Natural killer cell treated with Interleukin-12 subunit alpha and Interleukin-12 subunit beta and Interleukin-15 and Interleukin-18, amount 100 ng/mL, for 72 hours (primary cell): ENCODE data around the gene UHRF1. TPM values are rescaled to one million over a fixed set of nuclear protein-coding genes. Genes with fewer than 3 reads are reported as not detected.

ENCODE experiments used
- ATAC-seq, 2 donors: fragments of 150-1000 bp; cut with Tn5 transposase in 1 of 2; sonication (Bioruptor Pico), chemical (Tn5 transposase) in 1 of 2; 2 replicates each; pipeline ENCODE4 v1.10.0; 2021
- DNase-seq: peaks from one replicate; pipeline ENCODE4 v3.0.0; 2022; ENCODE audit warnings: low spot score
- H3K27ac Mint-ChIP-seq, 2 donors: 1 replicate in 1 of 2; 2 replicates in 1 of 2; pipeline ENCODE4 v1.8.0; 2022; ENCODE audit warnings: mixed read lengths in 2 of 2, mild to moderate bottlenecking in 1 of 2, moderate library complexity in 1 of 2
- H3K27me3 Mint-ChIP-seq, 2 donors: 1 replicate in 1 of 2; 2 replicates in 1 of 2; pipeline ENCODE4 v1.8.0; 2022; ENCODE audit warnings: mixed read lengths in 2 of 2
- H3K36me3 Mint-ChIP-seq: one replicate; pipeline ENCODE4 v1.8.0; 2022; ENCODE audit warnings: mixed read lengths
- H3K4me1 Mint-ChIP-seq, 2 donors: 1 replicate in 1 of 2; 2 replicates in 1 of 2; pipeline ENCODE4 v1.8.0; 2022; ENCODE audit warnings: low read depth in 2 of 2, mixed read lengths in 2 of 2, mild to moderate bottlenecking in 1 of 2
- H3K4me3 Mint-ChIP-seq: one replicate; pipeline ENCODE4 v1.8.0; 2022; ENCODE audit warnings: mixed read lengths
- H3K9me3 Mint-ChIP-seq: 2 replicates; pipeline ENCODE4 v1.8.0; 2022; ENCODE audit warnings: mixed read lengths
- total RNA-seq, 2 donors: library from RNA; stranded (reverse); gene quantifications; one replicate each; pipeline ENCODE4 v1.2.3, GENCODE V29; 2022

The UHRF1 gene
- total RNA-seq, 2 donors from 2014 or later: 75.5 to 201 TPM

GRCh38 chr19:4909897-4910593 lies 744 bp downstream of the UHRF1 start:
- H3K36me3 Mint-ChIP-seq: peaks cover 13% of the 10 kb centered on the region
- no peaks in the 10 kb centered on the region for H3K9me3 Mint-ChIP-seq
- peak overlapping the region in 1 of 2 donors; percentile 97 for H3K27ac Mint-ChIP-seq
- ATAC-seq: peak; percentile 93 to 97
- DNase-seq: peak; percentile 97
- H3K4me3 Mint-ChIP-seq: peak overlapping the region; percentile 100
- H3K4me1 Mint-ChIP-seq: peaks cover 42 to 47% of the 10 kb centered on the region in 2 donors
- no peaks in the 10 kb centered on the region for H3K27me3 Mint-ChIP-seq

DNA sequence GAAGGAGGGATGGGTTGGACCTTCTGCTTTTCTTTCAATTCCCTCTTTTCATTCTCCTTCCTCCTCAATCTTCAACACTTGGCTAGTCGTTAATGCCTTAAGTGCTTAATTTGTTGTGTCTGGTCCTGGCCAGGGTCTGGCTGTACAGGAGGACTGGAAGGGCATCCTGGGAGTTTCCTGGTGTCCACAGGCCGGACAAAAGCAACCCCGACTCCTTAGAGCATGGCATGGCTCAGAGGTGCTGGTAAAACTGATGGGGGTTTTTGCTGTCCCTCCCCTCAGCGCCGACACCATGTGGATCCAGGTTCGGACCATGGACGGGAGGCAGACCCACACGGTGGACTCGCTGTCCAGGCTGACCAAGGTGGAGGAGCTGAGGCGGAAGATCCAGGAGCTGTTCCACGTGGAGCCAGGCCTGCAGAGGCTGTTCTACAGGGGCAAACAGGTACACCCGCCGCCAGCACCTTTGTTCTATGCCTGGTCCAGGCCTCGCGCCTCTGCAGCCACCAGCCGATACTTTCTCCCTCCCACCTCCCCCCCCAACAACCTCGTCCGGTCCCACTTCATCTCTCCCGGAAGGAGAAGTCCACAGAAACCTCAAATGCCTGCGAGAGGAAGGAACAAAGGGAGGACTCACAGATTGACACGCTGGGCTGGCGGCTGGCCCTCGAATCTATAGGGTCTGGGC lies 1.4 kb downstream of the UHRF1 start:
- H3K4me1 Mint-ChIP-seq: peaks cover 48 to 51% of the 10 kb centered on the region in 2 donors
- peaks cover 13% of the 10 kb centered on the region for H3K36me3 Mint-ChIP-seq

DNA sequence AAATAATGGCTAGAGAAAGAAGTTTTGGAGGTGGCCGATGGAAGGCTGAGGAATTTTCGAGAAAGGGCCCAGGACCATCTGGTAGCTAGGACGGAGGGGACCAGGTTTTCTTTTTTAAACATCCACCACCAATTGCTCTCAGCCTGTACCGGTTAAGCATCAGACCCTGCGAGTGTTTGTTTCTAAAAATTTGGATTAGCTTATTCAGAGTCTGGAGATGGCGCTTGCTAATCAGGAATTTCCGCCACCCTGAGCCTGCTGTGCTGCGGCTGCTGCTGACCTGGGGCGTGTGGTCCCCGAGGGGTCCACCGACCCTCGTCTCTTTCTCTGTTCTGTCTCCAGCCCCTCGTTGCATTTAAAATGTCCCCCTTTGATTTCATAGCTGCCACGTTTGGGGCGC lies 2.0 kb downstream of the UHRF1 start:
- Mint-ChIP-seq H3K4me3 (peak overlapping the region; percentile 100), H3K36me3 (peaks cover 13% of the 10 kb centered on the region), H3K27ac (peak overlapping the region; percentile 63 to 97), H3K9me3 (no peaks in the 10 kb centered on the region), H3K27me3 (no peaks in the 10 kb centered on the region), H3K4me1 (peaks cover 52 to 54% of the 10 kb centered on the region in 2 donors)
- no peak for ATAC-seq
- no peak for DNase-seq

More for the DNA sequence above, 1.4 kb downstream of the UHRF1 start:
- DNase-seq (no peak), ATAC-seq (no peak)
- Mint-ChIP-seq H3K27ac (peak overlapping the region; percentile 63 to 97), H3K4me3 (peak overlapping the region; percentile 100), H3K9me3 (no peaks in the 10 kb centered on the region), H3K27me3 (no peaks in the 10 kb centered on the region)

- Mint-ChIP-seq H3K27me3 (no peaks in the 10 kb centered on the region), H3K4me3 (peak overlapping the region; percentile 100), H3K27ac (peak overlapping the region; percentile 63 to 97), H3K4me1 (peaks cover 57 to 59% of the 10 kb centered on the region in 2 donors), H3K9me3 (no peaks in the 10 kb centered on the region), H3K36me3 (peaks cover 13% of the 10 kb centered on the region)
- no peak for DNase-seq
- no peak for ATAC-seq
Measured at GRCh38 chr19:4911786-4912672, 2.7 kb downstream of the UHRF1 start.

DNA sequence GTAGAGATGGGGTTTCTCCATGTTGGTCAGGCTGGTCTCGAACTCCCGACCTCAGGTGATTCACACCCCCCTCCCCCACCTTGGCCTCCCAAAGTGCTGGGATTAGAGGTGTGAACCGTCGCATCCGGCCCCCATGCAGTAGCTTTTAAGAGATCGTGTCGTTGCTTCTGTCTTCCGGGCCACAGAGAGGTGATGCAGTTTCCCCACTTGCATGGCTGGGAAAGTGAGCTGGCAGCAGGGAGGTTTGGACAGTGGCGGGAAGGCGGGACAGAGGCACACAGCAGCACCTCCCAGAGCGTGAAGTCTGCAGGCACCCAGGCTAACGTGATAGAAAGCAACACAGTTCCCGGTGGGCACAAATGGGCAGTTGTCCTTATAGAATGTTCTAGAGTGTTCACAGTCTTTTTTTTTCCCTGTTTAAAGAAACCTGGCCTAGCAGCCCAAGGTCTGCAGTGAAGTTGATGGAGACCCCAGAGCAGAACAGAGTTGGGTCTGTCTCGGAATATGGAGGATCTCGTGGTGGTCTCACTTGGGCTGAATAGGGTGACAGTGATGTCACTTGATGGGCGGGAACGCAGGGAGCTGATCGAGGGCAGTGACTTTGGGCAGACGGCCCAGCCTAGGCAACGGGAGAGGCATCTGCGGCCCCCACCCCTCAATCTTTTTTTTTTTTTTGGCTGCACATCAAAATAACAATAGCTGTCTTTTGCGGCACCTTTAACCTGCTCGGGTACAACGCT lies 4.9 kb downstream of the UHRF1 start:
- no peaks in the 10 kb centered on the region for H3K9me3 Mint-ChIP-seq
- H3K27me3 Mint-ChIP-seq: no peaks in the 10 kb centered on the region
- peak overlapping the region; percentile 94 to 97 for H3K27ac Mint-ChIP-seq
- H3K4me1 Mint-ChIP-seq: peaks cover 52 to 57% of the 10 kb centered on the region in 2 donors
- DNase-seq: no peak
- H3K4me3 Mint-ChIP-seq: peak overlapping the region; percentile 100
- ATAC-seq: no peak
- H3K36me3 Mint-ChIP-seq: peaks cover 13% of the 10 kb centered on the region

DNA sequence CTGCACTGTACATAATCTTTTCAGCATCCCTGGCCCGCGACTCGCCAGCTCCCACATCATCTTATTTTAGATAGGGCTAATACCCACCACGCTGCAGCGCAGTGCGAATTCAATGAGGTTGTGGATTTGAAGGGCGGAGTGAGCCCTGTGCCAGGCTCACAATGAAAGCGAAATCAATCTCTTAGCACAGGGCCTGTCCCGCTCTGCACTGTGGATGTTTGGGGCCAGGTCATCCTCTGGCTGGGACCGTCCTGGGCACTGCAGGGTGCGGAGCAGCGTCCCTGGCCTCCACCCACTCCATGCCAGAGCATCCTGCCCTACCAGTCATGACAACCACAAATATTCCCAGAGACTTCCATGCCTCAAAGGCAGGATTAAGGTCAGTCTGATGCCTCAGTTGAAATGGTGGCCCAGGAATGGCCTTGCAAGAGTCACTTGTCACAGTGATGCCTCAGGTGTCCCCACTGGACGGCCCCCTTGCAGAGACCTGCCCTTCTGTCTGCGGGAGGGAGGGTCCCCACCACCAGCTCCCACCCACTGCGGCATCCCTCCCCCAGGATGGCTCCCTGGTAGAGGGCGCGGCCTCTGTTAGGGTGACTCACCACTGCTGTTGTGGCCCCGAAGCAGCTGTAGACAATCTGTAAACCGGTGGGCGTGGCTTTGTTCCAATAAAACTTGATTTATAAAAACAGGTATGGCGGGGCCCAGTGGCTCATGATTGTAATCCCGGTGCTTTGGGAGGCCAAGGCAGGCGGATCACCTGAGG lies 5.6 kb downstream of the UHRF1 start:
- ATAC-seq (peak; percentile 77 to 79), DNase-seq (peak; percentile 77)
- H3K9me3 Mint-ChIP-seq: no peaks in the 10 kb centered on the region
- H3K27ac Mint-ChIP-seq: peak overlapping the region; percentile 94 to 97
- H3K27me3 Mint-ChIP-seq: no peaks in the 10 kb centered on the region
- H3K4me1 Mint-ChIP-seq: peaks cover 52 to 57% of the 10 kb centered on the region in 2 donors
- H3K4me3 Mint-ChIP-seq: peak overlapping the region; percentile 100
- peaks cover 13% of the 10 kb centered on the region for H3K36me3 Mint-ChIP-seq

DNA sequence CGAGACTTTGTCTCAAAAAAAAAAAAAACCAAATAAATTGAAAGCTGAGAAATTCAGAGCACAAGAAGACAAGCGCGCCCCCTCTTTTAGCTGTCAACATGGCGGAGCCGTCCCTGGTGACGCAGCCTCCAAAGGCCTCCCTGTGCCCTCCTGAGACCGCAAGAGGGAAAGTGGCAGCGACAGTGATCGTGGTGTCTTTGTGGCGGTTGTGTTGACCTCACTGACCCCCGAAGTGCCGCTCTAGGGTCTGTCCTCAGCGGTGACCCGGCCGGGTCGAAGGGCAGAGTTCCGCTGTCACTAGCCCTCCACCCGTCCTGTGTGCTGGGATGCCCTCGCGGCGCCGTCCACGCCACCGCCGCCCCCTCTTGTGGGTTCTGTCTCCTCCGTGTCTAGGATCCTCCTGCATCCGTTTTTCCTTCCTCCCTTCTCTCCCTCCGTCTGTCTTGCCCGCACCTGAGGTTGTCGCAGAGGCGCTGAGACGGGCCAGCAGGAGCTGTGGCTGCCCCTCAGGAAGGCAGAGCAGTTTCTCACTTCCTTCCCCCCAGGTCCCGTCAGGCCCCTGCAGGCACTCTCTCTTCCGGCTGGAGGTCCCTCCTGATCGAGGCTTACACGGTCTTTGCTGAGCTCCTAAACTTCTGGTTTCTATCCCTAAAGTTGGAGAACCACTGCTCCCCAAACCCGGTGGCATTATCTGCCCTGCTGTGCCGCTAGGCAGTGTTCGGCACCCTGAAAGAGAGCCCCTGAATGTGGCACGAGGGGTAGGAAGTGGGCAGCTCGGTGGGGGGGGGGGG lies 7.2 kb downstream of the UHRF1 start:
- peaks cover 49 to 51% of the 10 kb centered on the region in 2 donors for H3K4me1 Mint-ChIP-seq
- peaks cover 16% of the 10 kb centered on the region for H3K36me3 Mint-ChIP-seq
- peak overlapping the region; percentile 100 for H3K4me3 Mint-ChIP-seq
- H3K9me3 Mint-ChIP-seq: no peaks in the 10 kb centered on the region
- H3K27ac Mint-ChIP-seq: peak overlapping the region; percentile 94 to 97
- H3K27me3 Mint-ChIP-seq: no peaks in the 10 kb centered on the region
- peak; percentile 67 for DNase-seq
- ATAC-seq: peak; percentile 60 to 64

- ATAC-seq (peak; percentile 26 to 29), DNase-seq (no peak)
- Mint-ChIP-seq H3K36me3 (peaks cover 4% of the 10 kb centered on the region), H3K4me3 (no peak overlapping the region), H3K27me3 (no peaks in the 10 kb centered on the region), H3K27ac (no peak overlapping the region), H3K9me3 (no peaks in the 10 kb centered on the region), H3K4me1 (peaks cover 0 to 12% of the 10 kb centered on the region in 2 donors)
Measured at GRCh38 chr19:4922530-4923275, 13.4 kb downstream of the UHRF1 start.

DNA sequence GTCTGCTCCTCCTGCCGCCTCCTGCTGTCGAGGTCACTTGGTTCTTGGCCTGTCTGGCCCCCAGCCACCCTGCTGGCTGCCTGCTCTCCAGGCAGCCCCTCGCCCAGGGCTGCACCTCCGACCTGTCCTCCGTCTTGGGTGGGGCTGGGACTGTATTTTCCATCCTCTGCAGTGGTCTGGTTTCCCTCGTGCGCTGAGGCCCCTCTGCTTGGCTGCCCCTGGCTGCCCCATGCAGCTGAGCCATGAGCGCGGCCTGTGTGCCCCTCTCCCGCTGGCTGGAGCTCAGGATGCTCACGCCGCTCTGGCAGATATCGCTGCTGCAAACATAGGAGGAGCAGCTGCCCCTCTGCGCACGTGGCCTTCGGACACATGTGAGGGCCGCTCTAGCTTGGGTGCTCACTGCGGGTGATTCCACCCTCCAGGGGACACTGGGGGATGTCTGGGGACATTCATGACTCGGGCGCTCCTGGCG lies 14.0 kb downstream of the UHRF1 start:
- no peak overlapping the region for H3K4me3 Mint-ChIP-seq
- no peak for DNase-seq
- no peaks in the 10 kb centered on the region for H3K9me3 Mint-ChIP-seq
- H3K27ac Mint-ChIP-seq: no peak overlapping the region
- peaks cover 4% of the 10 kb centered on the region for H3K36me3 Mint-ChIP-seq
- H3K4me1 Mint-ChIP-seq: peaks cover 0 to 9% of the 10 kb centered on the region in 2 donors
- ATAC-seq: no peak
- H3K27me3 Mint-ChIP-seq: no peaks in the 10 kb centered on the region

DNA sequence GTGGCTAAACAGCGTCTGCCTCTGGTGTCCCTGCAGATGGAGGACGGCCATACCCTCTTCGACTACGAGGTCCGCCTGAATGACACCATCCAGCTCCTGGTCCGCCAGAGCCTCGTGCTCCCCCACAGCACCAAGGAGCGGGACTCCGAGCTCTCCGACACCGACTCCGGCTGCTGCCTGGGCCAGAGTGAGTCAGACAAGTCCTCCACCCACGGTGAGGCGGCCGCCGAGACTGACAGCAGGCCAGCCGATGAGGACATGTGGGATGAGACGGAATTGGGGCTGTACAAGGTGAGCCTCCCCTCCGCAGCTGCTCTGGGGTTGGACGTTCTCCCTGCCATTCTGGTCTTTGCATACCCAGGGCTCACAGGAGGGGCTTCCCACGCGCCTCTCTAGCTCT lies 19.9 kb downstream of the UHRF1 start:
- Mint-ChIP-seq H3K27ac (no peak overlapping the region), H3K4me3 (no peak overlapping the region), H3K9me3 (no peaks in the 10 kb centered on the region), H3K4me1 (peaks cover 0 to 6% of the 10 kb centered on the region in 2 donors), H3K36me3 (no peaks in the 10 kb centered on the region), H3K27me3 (no peaks in the 10 kb centered on the region)
- ATAC-seq (no peak), DNase-seq (no peak)

GRCh38 chr19:4930664-4931063 lies 21.4 kb downstream of the UHRF1 start:
- H3K4me1 Mint-ChIP-seq: no peaks in the 10 kb centered on the region
- H3K27ac Mint-ChIP-seq: no peak overlapping the region
- H3K4me3 Mint-ChIP-seq: no peak overlapping the region
- no peaks in the 10 kb centered on the region for H3K9me3 Mint-ChIP-seq
- H3K36me3 Mint-ChIP-seq: no peaks in the 10 kb centered on the region
- DNase-seq (no peak), ATAC-seq (no peak)
- H3K27me3 Mint-ChIP-seq: no peaks in the 10 kb centered on the region
